Fibroblast of lung (primary cell): ENCODE measurements around the gene ZNF423. TPM values are rescaled to one million over a fixed set of nuclear protein-coding genes. Genes with fewer than 3 reads are reported as not detected.

Source experiments
- DNase-seq, 2 donors: peaks; one replicate each; pipeline versions ENCODE4 v3.0.0 to v3.0.0-alpha.2; 2010; ENCODE audit warnings: low read depth in 2 of 2
- H2AFZ ChIP-seq: 2 replicates; pipeline ENCODE4 v1.5.1; 2012; ENCODE audit warnings: low read length, control low read depth, inconsistent platforms
- H3K27ac ChIP-seq: 2 replicates; pipeline ENCODE4 v1.5.1; 2011; ENCODE audit warnings: low read length, control low read depth; ENCODE audit not compliant: insufficient read depth
- H3K27me3 ChIP-seq: 2 replicates; pipeline ENCODE4 v1.5.1; 2011; ENCODE audit warnings: mild to moderate bottlenecking, low read length; ENCODE audit not compliant: control insufficient read depth, insufficient read depth
- H3K36me3 ChIP-seq: 2 replicates; pipeline ENCODE4 v1.5.1; 2011; ENCODE audit warnings: low read length; ENCODE audit not compliant: control insufficient read depth, insufficient read depth
- H3K4me1 ChIP-seq: 2 replicates; pipeline ENCODE4 v1.5.1; 2011; ENCODE audit warnings: low read length; ENCODE audit not compliant: control insufficient read depth, insufficient read depth; ENCODE audit errors: extremely low read depth
- H3K4me2 ChIP-seq: 2 replicates; pipeline ENCODE4 v1.5.1; 2011; ENCODE audit warnings: low read length, control low read depth; ENCODE audit not compliant: insufficient read depth; ENCODE audit errors: extremely low read depth
- H3K4me3 ChIP-seq, 4 experiments: fragments of 200-600 bp in 1 of 4; sonication (generic) in 1 of 4; replicated peaks in 1 of 4; 2 replicates each; pipeline ENCODE4 v1.5.1; 2011 to 2016; ENCODE audit warnings: low read length in 4 of 4, low read depth in 3 of 4, mild to moderate bottlenecking in 3 of 4, control low read depth in 2 of 4, inconsistent platforms in 1 of 4, mixed read lengths in 1 of 4; ENCODE audit not compliant: insufficient read depth in 1 of 4; ENCODE audit errors: control extremely low read depth in 1 of 4
- H3K79me2 ChIP-seq: 2 replicates; pipeline ENCODE4 v1.5.1; 2012; ENCODE audit warnings: mild to moderate bottlenecking, low read length, inconsistent platforms; ENCODE audit not compliant: control insufficient read depth, insufficient read depth
- H3K9ac ChIP-seq: 2 replicates; pipeline ENCODE4 v1.5.1; 2011; ENCODE audit warnings: mild to moderate bottlenecking, low read length, control low read depth; ENCODE audit not compliant: insufficient read depth
- H3K9me3 ChIP-seq: 2 replicates; pipeline ENCODE4 v1.5.1; 2012; ENCODE audit warnings: low read depth, low read length; ENCODE audit not compliant: control insufficient read depth, insufficient read depth
- H4K20me1 ChIP-seq: 2 replicates; pipeline ENCODE4 v1.5.1; 2011; ENCODE audit warnings: low read length; ENCODE audit not compliant: control insufficient read depth, insufficient read depth; ENCODE audit errors: extremely low read depth
- CTCF ChIP-seq, 2 donors: IDR thresholded peaks in 1 of 2; conservative IDR thresholded peaks in 1 of 2; 1 replicate in 1 of 2; 2 replicates in 1 of 2; pipeline ENCODE4 v1.5.1; 2011 to 2012; ENCODE audit warnings: low read length in 2 of 2, control low read depth in 1 of 2, inconsistent platforms in 1 of 2, low read depth in 1 of 2, mild to moderate bottlenecking in 1 of 2
- EZH2 ChIP-seq: IDR thresholded peaks from 2 replicates; pipeline ENCODE4 v1.5.1; 2012; ENCODE audit warnings: low read length, control low read depth, mild to moderate bottlenecking; ENCODE audit errors: missing control alignments
- polyA plus RNA-seq, 2 donors: library from polyadenylated mRNA; depleted of rRNA in 1 of 2; stranded (reverse) in 1 of 2; unstranded in 1 of 2; fragments of >200 nt; gene quantifications; 2 replicates each; pipeline ENCODE4 v1.2.1, GENCODE V29; 2011 to 2012; ENCODE audit warnings: missing spikeins in 1 of 2
- total RNA-seq: library from RNA; depleted of rRNA; stranded (reverse); fragments of >200 nt; gene quantifications from 2 replicates; pipeline ENCODE4 v1.2.1, GENCODE V29; 2014

Gene ZNF423
- total and polyA plus RNA-seq, 2 donors (not counting 1 experiment from before 2014, with no cell fraction given): 0.07 to 0.17 TPM

- H3K4me2 ChIP-seq: no peak overlapping the region
- no peak for DNase-seq
- H3K79me2 ChIP-seq: no peaks in the 10 kb centered on the region
- TF ChIP-seq CTCF (conservative IDR thresholded peaks at IDR 0.05 in 1 of 2, IDR thresholded peaks at IDR 0.05 in 1 of 2; ENCODE audit: low read depth in 1 of 2, low read length in 2 of 2): no peak
- no peak for TF ChIP-seq EZH2
- H3K36me3 ChIP-seq: no peaks in the 10 kb centered on the region
- no peaks in the 10 kb centered on the region for H3K27me3 ChIP-seq
- no peak overlapping the region for H3K4me3 ChIP-seq
- no peaks in the 10 kb centered on the region for H4K20me1 ChIP-seq
- no peak overlapping the region for H3K27ac ChIP-seq
- H3K9me3 ChIP-seq: no peaks in the 10 kb centered on the region
- H2AFZ ChIP-seq: no peak overlapping the region
- no peak overlapping the region for H3K9ac ChIP-seq
- H3K4me1 ChIP-seq: no peaks in the 10 kb centered on the region
Measured at GRCh38 chr16:49530427-49530970, 325.4 kb downstream of the ZNF423 start.

- H3K36me3 ChIP-seq: no peaks in the 10 kb centered on the region
- no peaks in the 10 kb centered on the region for H3K79me2 ChIP-seq
- H3K9me3 ChIP-seq: no peaks in the 10 kb centered on the region
- no peaks in the 10 kb centered on the region for H3K4me1 ChIP-seq
- no peak overlapping the region for H3K9ac ChIP-seq
- no peaks in the 10 kb centered on the region for H3K27me3 ChIP-seq
- H3K4me2 ChIP-seq: no peak overlapping the region
- no peak overlapping the region for H3K4me3 ChIP-seq
- TF ChIP-seq CTCF (conservative IDR thresholded peaks at IDR 0.05 in 1 of 2, IDR thresholded peaks at IDR 0.05 in 1 of 2; ENCODE audit: low read depth in 1 of 2, low read length in 2 of 2) (no peak), EZH2 (no peak)
- no peaks in the 10 kb centered on the region for H4K20me1 ChIP-seq
- H3K27ac ChIP-seq: no peak overlapping the region
- DNase-seq: no peak
- no peak overlapping the region for H2AFZ ChIP-seq
Measured at GRCh38 chr16:49529411-49530045, 326.4 kb downstream of the ZNF423 start.

GRCh38 chr16:49528866-49529288, 327.0 kb downstream of the ZNF423 start:
- H3K4me3 ChIP-seq: no peak overlapping the region
- no peak overlapping the region for H3K9ac ChIP-seq
- H3K27me3 ChIP-seq: no peaks in the 10 kb centered on the region
- no peak overlapping the region for H3K4me2 ChIP-seq
- H3K27ac ChIP-seq: no peak overlapping the region
- H3K4me1 ChIP-seq: no peaks in the 10 kb centered on the region
- no peak for DNase-seq
- no peak for TF ChIP-seq CTCF (conservative IDR thresholded peaks at IDR 0.05 in 1 of 2, IDR thresholded peaks at IDR 0.05 in 1 of 2; ENCODE audit: low read depth in 1 of 2, low read length in 2 of 2)
- no peak for TF ChIP-seq EZH2
- no peaks in the 10 kb centered on the region for H4K20me1 ChIP-seq
- no peaks in the 10 kb centered on the region for H3K36me3 ChIP-seq
- H2AFZ ChIP-seq: no peak overlapping the region
- H3K9me3 ChIP-seq: no peaks in the 10 kb centered on the region
- H3K79me2 ChIP-seq: no peaks in the 10 kb centered on the region
